ENCODE results near the gene CARD11. TPM values are rescaled to one million over a fixed set of nuclear protein-coding genes. Genes with fewer than 3 reads are reported as not detected.

Gene CARD11
- total and polyA plus RNA-seq, 2 experiments from 2014 or later, result 17.7 to 29.0 TPM

- TF ChIP-seq CTCF (conservative IDR thresholded peaks at IDR 0.05; ENCODE audit: low read depth in 2 of 2), result no peak
- no peak for TF ChIP-seq STAT1 (IDR thresholded peaks at IDR 0.05; ENCODE audit: unreplicated experiment)
- TF ChIP-seq EZH2 (IDR thresholded peaks at IDR 0.05; ENCODE audit: low read depth, unreplicated experiment), result no peak
Measured at GRCh38 chr7:2980401-2981102, 63.1 kb downstream of the CARD11 start (continued).

DNA sequence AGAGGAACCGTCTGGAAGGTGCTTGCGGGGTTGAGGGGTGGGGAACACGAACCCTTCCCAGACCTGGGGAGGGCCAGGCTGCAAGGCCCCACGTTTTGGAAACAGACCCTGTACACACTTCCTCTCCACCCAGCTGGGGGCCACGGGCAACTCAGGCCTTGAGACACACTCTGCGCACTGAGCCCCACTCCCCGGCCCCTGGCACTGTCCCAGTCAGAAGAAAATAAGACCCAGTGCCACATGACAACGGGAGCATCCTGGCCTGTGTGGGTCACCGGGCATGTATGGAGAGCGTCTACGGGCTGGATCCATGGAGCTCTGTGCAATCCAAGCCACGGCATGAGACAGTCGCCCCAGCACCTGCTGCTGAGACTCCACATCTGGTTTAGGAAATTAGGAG, 63.7 kb downstream of the CARD11 start:
- no peaks in the 10 kb centered on the region; the same call in 2 of the 3 replicates for H3K36me3 Mint-ChIP-seq (ENCODE audit: low read depth)
- no peak for DNase-seq (ENCODE audit: low spot score)
- TF ChIP-seq ZNF114 (CRISPR knock-in tag; IDR thresholded peaks at IDR 0.05) (no peak), ZNF462 (CRISPR knock-in tag; IDR thresholded peaks at IDR 0.05) (no peak), EZH2phosphoT487 (IDR thresholded peaks at IDR 0.05; ENCODE audit: unreplicated experiment) (no peak), EZH2 (IDR thresholded peaks at IDR 0.05; ENCODE audit: low read depth, unreplicated experiment) (no peak), ZNF331 (CRISPR knock-in tag; IDR thresholded peaks at IDR 0.05; ENCODE audit: low read depth) (no peak), POLR2AphosphoS5 (IDR thresholded peaks at IDR 0.05; ENCODE audit: low read depth) (no peak), JUNB (IDR thresholded peaks at IDR 0.05; ENCODE audit: unreplicated experiment) (no peak), NANOG (IDR thresholded peaks at IDR 0.05; ENCODE audit: borderline replicate concordance) (no peak), CTCF (conservative IDR thresholded peaks at IDR 0.05; ENCODE audit: low read depth in 2 of 2) (no peak), STAT1 (IDR thresholded peaks at IDR 0.05; ENCODE audit: unreplicated experiment) (no peak)
- TF ChIP-seq, protein P1, sequence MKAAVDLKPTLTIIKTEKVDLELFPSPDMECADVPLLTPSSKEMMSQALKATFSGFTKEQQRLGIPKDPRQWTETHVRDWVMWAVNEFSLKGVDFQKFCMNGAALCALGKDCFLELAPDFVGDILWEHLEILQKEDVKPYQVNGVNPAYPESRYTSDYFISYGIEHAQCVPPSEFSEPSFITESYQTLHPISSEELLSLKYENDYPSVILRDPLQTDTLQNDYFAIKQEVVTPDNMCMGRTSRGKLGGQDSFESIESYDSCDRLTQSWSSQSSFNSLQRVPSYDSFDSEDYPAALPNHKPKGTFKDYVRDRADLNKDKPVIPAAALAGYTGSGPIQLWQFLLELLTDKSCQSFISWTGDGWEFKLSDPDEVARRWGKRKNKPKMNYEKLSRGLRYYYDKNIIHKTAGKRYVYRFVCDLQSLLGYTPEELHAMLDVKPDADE (IDR thresholded peaks at IDR 0.05), result no peak

More for the DNA sequence above, 63.7 kb downstream of the CARD11 start:
- Histone ChIP-seq H3F3A (replicated peaks; ENCODE audit: low read depth) (no peaks in the 10 kb centered on the region), H3K4me2 (peak overlapping the region; percentile 67), H2AFZ (no peak overlapping the region), H3K4me1 (ENCODE audit: insufficient read depth) (peaks cover 15% of the 10 kb centered on the region), H3K9me2 (ENCODE audit: insufficient read depth) (no peaks in the 10 kb centered on the region), H4K20me1 (replicated peaks; ENCODE audit: insufficient read depth) (no peaks in the 10 kb centered on the region; the same call in 1 of the 2 replicates), H3K27ac (ENCODE audit: low read depth) (no peak overlapping the region), H3K36me3 (ENCODE audit: insufficient read depth) (no peaks in the 10 kb centered on the region), H3K79me2 (replicated peaks; ENCODE audit: insufficient read depth) (no peaks in the 10 kb centered on the region), H3K4me3 (no peak overlapping the region), H3K27me3 (ENCODE audit: insufficient read depth) (no peaks in the 10 kb centered on the region)
- H3K27ac Mint-ChIP-seq, result no peak overlapping the region
- peaks cover 20% of the 10 kb centered on the region for H3K4me1 Mint-ChIP-seq
- H3K27me3 Mint-ChIP-seq (ENCODE audit: insufficient read depth, low read depth, poor library complexity), result peaks cover 14% of the 10 kb centered on the region
- no peaks in the 10 kb centered on the region; the same call in 2 of the 3 replicates for H3K9me3 Mint-ChIP-seq
- H3K4me3 Mint-ChIP-seq, result no peak overlapping the region
- ATAC-seq, result no peak
